Type B pancreatic cell (in vitro differentiated cells): ENCODE measurements around the gene TM6SF1. TPM values are rescaled to one million over a fixed set of nuclear protein-coding genes. Genes with fewer than 3 reads are reported as not detected.

ENCODE experiments used
- DNase-seq: peaks from one replicate; pipeline ENCODE4 v3.0.0; 2021; ENCODE audit warnings: mixed read lengths; ENCODE audit not compliant: unreplicated experiment; ENCODE audit errors: extremely low spot score
- H3K27ac Mint-ChIP-seq: 2 replicates; pipeline ENCODE4 v1.8.0; 2021; ENCODE audit warnings: mild to moderate bottlenecking, mixed read lengths
- H3K27me3 Mint-ChIP-seq: 2 replicates; pipeline ENCODE4 v1.8.0; 2021; ENCODE audit warnings: mixed read lengths
- H3K36me3 Mint-ChIP-seq: 2 replicates; pipeline ENCODE4 v1.8.0; 2021; ENCODE audit warnings: mixed read lengths
- H3K4me1 Mint-ChIP-seq: one replicate; pipeline ENCODE4 v1.8.0; 2021; ENCODE audit warnings: mixed read lengths; ENCODE audit not compliant: unreplicated experiment
- H3K4me3 Mint-ChIP-seq: 2 replicates; pipeline ENCODE4 v1.8.0; 2021; ENCODE audit warnings: mild to moderate bottlenecking, mixed read lengths
- H3K9me3 Mint-ChIP-seq: 2 replicates; pipeline ENCODE4 v1.8.0; 2021; ENCODE audit warnings: mixed read lengths
- CTCF ChIP-seq: fragments of 200-600 bp; sonication (generic); conservative IDR thresholded peaks from 2 replicates; pipeline ENCODE4 v1.5.0; 2021; ENCODE audit warnings: antibody characterized with exemption, mild to moderate bottlenecking
- total RNA-seq: library from RNA; stranded (reverse); gene quantifications from 2 replicates; pipeline ENCODE4 v1.2.1, GENCODE V29; 2021; ENCODE audit warnings: low replicate concordance

The TM6SF1 gene
- total RNA-seq, 1 donor from 2014 or later: 0.14 TPM

- no peaks in the 10 kb centered on the region for H3K9me3 Mint-ChIP-seq
These were observed 48.5 kb downstream of the TM6SF1 start for GRCh38 chr15:83155942-83156341.

GRCh38 chr15:83158393-83158792 is 50.9 kb downstream of the TM6SF1 start:
- DNase-seq: no peak
- H3K4me1 Mint-ChIP-seq: peaks cover 8% of the 10 kb centered on the region
- H3K36me3 Mint-ChIP-seq: peaks cover 29% of the 10 kb centered on the region
- no peak overlapping the region for H3K27ac Mint-ChIP-seq
- H3K9me3 Mint-ChIP-seq: no peaks in the 10 kb centered on the region
- no peak overlapping the region for H3K4me3 Mint-ChIP-seq
- H3K27me3 Mint-ChIP-seq: no peaks in the 10 kb centered on the region
- TF ChIP-seq CTCF: no peak

More at GRCh38 chr15:83155942-83156341, 48.5 kb downstream of the TM6SF1 start:
- Mint-ChIP-seq H3K36me3 (peaks cover 21% of the 10 kb centered on the region), H3K4me3 (peak overlapping the region; percentile 46), H3K27ac (peak overlapping the region; percentile 97), H3K27me3 (no peaks in the 10 kb centered on the region), H3K4me1 (peaks cover 5% of the 10 kb centered on the region)
- no peak for TF ChIP-seq CTCF
- DNase-seq: no peak

GRCh38 chr15:83160741-83161140 is 53.3 kb downstream of the TM6SF1 start:
- TF ChIP-seq CTCF: no peak
- DNase-seq: no peak
- Mint-ChIP-seq H3K27me3 (no peaks in the 10 kb centered on the region), H3K4me1 (peaks cover 7% of the 10 kb centered on the region), H3K4me3 (no peak overlapping the region), H3K36me3 (peaks cover 38% of the 10 kb centered on the region), H3K27ac (no peak overlapping the region), H3K9me3 (no peaks in the 10 kb centered on the region)

- Mint-ChIP-seq H3K27ac (peak overlapping the region; percentile 80), H3K4me3 (no peak overlapping the region), H3K4me1 (peaks cover 3% of the 10 kb centered on the region), H3K36me3 (peaks cover 46% of the 10 kb centered on the region), H3K9me3 (peaks cover 14% of the 10 kb centered on the region), H3K27me3 (no peaks in the 10 kb centered on the region)
- no peak for DNase-seq
- TF ChIP-seq CTCF: no peak
These were observed 55.6 kb downstream of the TM6SF1 start for GRCh38 chr15:83163032-83163431.

- no peak for TF ChIP-seq CTCF
- DNase-seq: no peak
- peaks cover 3% of the 10 kb centered on the region for H3K4me1 Mint-ChIP-seq
- no peaks in the 10 kb centered on the region for H3K27me3 Mint-ChIP-seq
- H3K27ac Mint-ChIP-seq: no peak overlapping the region
- H3K36me3 Mint-ChIP-seq: peaks cover 51% of the 10 kb centered on the region
- H3K9me3 Mint-ChIP-seq: peaks cover 18% of the 10 kb centered on the region
- no peak overlapping the region for H3K4me3 Mint-ChIP-seq
These were observed 56.8 kb downstream of the TM6SF1 start for GRCh38 chr15:83164111-83164770.
